HG02852 (cell line): ENCODE measurements around the gene SPNS3.

Experiments
- ATAC-seq: cut with Tn5 transposase; IDR thresholded peaks from one replicate; pipeline ENCODE4 v1.9.1; 2021; ENCODE audit warnings: mild to moderate bottlenecking, moderate library complexity; ENCODE audit not compliant: unreplicated experiment

Gene SPNS3

GRCh38 chr17:4426499-4427208 lies 7.1 kb upstream of the SPNS3 start:
- ATAC-seq: no peak

DNA sequence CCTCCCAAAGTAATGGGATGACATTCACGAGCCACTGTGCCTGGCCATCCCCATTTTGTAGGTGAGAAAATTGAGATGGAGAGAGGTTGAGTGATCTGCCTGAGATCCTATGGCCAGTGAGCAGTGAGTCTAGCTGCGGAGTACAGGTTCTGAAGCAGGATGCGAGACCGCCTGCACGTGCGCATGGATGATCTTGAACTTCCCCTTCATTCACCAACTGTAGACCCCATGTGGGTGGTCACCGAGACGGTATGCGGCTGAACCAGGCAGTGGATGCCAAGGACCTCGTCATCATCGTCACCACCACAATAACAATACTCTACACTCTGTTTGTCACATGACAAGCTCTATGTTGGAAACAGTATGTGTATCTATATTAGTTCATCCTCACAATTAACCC lies 6.2 kb upstream of the SPNS3 start:
- no peak for ATAC-seq

- no peak for ATAC-seq
Measured at GRCh38 chr17:4436381-4436780, 2.6 kb downstream of the SPNS3 start.

- no peak for ATAC-seq
Measured at GRCh38 chr17:4436846-4437245, 3.1 kb downstream of the SPNS3 start.

GRCh38 chr17:4438162-4438944 lies 4.6 kb downstream of the SPNS3 start:
- no peak for ATAC-seq

GRCh38 chr17:4440021-4440420 lies 6.3 kb downstream of the SPNS3 start:
- ATAC-seq: no peak

DNA sequence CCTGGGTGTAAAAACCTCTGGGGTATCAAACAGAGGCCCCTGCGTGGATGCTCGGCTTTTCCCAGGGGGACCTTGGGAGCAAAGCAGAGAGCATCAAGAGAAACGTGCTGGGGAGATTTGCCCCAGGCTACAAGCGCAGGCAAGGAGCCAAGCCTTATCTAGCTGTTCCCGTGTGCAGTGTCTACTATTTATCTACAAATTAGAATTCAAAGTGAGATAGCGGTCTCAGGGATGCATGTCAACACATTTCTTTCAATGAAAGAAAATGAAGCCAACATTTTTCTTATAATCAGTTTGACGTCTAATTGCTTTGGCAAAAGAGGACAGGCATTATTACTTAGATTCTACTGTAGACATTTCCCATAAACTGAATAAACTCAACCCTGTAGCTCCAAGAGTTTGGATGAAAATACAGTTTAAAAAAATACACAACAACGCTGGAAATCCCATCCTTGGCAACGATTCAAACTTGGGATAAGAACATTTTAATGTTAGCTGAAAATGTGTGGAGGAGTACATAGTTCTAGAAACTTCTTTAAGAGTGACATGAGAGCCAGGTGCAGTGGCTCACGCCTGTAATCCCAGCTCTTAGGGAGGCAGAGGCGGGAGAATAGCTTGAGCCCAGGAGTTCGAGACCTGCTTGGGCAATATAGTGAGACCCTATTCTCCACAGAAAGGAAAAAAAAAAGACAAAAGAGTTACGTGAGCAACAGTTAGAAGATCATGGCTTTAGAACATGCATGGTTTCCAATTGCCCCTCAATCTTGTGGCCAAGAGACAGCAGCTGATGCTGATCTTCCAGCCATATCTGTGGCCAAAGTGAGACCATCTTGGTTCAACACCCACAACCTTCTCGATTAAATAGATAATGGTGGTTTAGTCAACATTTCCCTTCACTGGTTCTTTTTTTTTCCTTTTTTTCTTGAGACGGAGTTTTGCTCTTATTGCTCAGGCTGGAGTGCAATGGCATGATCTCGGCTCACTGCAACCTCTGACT lies 7.2 kb downstream of the SPNS3 start:
- no peak for ATAC-seq

DNA sequence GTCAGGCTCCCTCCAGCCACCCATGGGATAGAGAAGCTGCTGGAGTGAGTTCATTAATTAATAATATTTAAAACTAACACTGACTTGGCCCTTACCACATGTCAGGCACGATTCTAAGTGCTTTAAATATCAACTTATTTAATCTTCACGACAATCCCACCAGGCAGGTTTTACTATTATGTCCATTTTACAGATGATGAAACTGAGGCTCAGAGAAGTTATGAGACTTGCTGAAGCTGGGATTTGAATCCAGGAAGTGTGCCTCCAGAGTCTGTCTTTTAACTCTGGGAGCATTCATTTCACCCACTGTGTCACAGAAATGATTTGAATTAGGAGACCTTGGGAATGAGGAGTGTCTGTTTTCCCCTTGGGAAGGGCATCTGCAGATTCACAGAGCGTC lies 8.8 kb downstream of the SPNS3 start:
- ATAC-seq: no peak

- ATAC-seq: no peak
Measured at GRCh38 chr17:4443476-4443875, 9.7 kb downstream of the SPNS3 start.

DNA sequence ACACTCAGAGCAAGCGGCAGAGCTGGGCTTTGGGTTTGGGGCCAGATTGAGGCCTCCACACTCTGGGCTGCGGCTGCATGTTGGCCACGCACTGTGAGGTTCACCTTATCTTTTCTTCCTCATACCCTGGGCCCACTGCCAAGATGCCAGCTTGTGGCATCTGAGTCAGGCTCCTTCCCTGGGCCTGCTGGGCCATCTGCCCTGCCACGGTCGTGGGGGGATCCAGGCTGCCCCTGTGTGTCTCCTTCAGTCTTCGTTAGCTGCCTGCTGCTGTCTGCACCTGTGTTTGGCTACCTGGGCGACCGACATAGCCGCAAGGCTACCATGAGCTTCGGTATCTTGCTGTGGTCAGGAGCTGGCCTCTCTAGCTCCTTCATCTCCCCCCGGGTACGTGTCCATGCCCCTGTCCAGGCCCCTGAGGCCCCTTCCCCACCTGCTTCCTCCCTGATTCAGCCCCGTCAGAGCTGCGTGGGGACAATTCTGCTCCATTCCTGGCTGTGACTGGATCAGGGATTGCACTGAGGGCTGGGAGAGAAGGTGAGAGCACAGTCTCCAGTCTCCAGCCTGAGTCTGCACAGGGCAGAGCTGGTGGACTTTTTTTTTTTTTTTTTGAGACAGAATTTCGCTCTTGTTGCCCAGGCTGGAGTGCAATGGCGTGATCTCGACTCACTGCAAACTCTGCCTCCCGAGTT lies 11.2 kb downstream of the SPNS3 start:
- no peak for ATAC-seq

DNA sequence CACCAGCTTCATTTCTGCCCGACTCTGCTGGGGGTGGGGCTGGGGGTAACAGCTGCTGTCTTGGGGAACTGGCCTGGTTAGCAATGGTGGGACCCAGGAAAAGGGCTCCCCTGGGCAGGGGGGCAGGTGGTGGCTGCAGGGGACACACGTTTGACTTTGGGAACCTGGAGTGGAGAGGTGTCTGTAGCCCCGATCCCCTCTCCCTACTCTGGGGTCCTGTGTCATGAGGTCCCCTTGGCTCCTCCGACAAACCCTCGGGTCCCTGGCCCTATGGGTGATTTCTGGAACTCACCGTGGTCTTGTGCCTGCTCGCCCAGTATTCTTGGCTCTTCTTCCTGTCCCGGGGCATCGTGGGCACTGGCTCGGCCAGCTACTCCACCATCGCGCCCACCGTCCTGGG lies 12.0 kb downstream of the SPNS3 start:
- no peak for ATAC-seq

DNA sequence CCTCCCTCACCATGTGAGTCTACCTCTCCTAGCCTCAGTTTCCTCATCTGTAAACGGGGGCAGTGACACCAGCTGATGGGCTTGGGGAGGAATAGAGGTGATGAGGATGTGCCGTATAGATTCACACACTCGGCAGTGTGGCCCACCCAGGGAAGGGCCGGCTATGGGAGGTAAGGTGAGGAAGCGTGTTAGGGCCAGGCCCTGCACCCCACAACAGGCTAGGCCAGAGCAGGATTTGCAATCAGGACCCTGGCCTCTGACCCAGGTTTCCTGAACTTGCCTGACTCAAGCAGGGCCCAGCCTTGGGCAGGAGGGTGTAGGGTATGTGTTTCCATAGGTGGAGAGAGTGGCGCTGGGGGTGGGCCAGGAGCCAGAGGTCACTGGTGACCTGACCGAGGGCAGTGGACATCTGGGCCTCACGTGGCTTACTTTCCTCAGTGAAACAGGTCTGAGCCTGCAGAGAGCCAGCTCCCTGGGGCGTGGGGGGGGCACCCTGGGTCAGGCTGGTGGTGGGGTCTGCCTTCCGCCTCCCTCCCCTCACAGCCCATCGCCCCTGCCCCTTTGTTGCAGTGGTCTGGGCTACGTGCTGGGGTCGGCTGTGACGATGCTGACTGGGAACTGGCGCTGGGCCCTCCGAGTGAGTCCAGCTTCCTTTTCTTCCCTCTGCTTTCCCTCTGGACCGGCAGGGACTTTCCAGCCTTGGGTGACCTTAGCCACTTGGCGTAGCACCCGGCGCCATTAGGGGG lies 12.8 kb downstream of the SPNS3 start:
- ATAC-seq: no peak

DNA sequence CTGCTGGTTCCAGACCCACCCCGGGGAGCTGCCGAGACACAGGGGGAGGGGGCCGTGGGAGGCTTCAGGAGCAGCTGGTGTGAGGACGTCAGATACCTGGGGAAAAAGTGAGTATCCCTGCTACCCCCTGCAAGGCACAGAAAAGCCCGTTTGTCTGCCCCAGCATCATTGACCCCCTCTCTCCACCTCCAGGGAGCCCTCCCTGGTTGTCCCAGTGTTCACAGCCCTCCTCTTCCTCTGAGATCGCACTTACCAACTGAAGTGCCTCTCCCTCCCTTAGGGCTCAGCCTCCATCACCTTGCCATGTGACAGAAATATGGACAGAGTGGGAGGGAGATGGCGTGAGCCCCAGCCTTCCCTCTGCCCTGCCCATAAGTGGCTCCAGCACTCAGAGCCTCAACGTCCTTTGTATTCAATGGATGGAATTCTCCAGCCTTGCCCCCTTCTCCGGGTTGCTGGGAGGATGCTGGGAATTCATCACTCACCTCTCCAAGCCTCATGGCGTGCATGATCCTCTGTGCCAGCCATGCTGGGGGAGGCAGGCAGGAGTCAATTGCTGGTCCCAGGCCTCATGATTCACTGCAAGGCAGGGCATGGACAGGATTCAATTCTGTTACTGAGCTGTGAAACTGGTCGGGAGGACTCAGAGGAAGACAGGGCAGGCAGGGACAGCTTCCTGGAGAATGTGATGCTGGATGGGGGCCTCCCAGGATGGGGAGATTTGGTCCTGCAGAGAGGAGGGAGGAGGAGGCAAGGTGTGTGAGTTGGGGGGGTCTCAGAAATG lies 14.6 kb downstream of the SPNS3 start:
- ATAC-seq: no peak

DNA sequence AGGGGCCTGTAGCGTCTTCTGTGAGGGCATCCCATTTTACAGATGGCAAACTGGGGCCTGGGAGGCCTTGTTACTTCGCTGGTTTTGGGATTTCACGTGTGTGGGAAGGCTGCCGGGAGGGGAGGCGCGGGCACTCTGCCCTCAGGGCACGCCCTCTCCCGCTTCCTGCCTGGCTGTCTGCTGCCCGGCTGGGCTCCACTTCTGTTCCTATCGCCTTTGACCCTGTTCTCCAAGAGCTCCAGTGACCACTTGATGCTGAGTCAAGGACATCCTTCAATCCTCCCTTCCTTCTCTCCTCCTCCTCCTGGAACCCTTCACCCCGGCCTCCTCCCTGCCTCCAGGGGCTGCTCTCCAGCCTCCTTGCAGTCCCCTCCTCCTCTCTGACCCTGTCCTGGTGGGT lies 16.0 kb downstream of the SPNS3 start:
- ATAC-seq: no peak

DNA sequence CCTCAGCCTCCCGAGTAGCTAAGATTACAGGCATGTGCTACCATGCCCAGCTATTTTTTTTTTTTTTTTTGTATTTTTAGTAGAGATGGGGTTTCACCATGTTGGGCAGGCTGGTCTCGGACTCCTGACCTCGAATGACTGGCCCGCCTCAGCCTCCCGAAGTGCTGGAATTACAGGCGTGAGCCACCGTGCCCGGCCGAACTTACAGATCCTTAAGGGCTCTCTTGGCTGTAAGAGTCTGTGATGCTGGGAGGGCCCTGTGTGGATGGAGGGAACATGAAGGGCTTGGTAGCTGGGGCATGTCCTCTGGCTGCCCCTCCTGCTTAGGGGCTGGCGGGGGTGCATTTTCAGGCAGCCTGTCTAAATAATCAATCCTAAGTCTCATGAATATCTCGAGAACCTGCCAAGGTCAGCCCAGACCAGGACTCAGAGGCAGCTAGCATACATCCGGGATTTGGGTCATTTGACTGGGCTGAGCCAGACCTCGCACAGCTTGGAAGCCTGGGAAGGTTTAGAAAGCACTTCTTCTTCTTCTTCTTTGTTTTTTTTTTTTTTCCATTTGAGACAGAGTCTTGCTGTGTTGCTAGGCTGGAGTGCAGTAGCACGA lies 17.1 kb downstream of the SPNS3 start:
- ATAC-seq: no peak

GRCh38 chr17:4453812-4454591 lies 20.3 kb downstream of the SPNS3 start:
- no peak for ATAC-seq

- ATAC-seq: no peak
Measured at GRCh38 chr17:4460661-4461060, 26.9 kb downstream of the SPNS3 start.
